ENCODE results near the gene TPSG1. TPM values are rescaled to one million over a fixed set of nuclear protein-coding genes. Genes with fewer than 3 reads are reported as not detected.

The TPSG1 gene
- total RNA-seq, 3 donors from 2014 or later (not counting 1 experiment from before 2014, with no cell fraction given), result 0.40 TPM; not detected in 2

DNA sequence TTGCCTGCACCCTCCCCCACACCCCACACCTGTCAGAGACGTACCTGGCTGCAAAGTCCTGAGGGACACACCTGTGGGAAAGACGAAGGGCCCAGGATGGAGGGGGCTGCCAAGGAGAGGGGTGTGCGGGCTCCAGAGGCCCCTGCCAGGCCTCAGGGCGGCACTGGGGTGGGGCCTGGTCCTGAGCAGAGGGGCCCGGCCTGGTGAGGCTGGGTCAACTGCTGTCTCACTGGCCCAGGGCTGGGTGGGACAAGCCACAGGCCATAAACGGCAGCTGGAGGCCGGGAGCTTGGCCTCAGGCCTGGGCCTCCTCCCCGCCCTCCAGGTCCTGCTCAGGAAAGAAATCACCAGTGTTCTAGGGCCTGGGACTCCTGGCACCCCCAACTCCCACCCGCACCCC is 510 bp downstream of the TPSG1 start:
- 78% methylated on average over 8 of the region's 9 CpGs for WGBS (ENCODE audit: insufficient coverage)
- no peaks in the 10 kb centered on the region for H3K36me3 ChIP-seq (ENCODE audit: control insufficient read depth, insufficient read depth, low read length)

DNA sequence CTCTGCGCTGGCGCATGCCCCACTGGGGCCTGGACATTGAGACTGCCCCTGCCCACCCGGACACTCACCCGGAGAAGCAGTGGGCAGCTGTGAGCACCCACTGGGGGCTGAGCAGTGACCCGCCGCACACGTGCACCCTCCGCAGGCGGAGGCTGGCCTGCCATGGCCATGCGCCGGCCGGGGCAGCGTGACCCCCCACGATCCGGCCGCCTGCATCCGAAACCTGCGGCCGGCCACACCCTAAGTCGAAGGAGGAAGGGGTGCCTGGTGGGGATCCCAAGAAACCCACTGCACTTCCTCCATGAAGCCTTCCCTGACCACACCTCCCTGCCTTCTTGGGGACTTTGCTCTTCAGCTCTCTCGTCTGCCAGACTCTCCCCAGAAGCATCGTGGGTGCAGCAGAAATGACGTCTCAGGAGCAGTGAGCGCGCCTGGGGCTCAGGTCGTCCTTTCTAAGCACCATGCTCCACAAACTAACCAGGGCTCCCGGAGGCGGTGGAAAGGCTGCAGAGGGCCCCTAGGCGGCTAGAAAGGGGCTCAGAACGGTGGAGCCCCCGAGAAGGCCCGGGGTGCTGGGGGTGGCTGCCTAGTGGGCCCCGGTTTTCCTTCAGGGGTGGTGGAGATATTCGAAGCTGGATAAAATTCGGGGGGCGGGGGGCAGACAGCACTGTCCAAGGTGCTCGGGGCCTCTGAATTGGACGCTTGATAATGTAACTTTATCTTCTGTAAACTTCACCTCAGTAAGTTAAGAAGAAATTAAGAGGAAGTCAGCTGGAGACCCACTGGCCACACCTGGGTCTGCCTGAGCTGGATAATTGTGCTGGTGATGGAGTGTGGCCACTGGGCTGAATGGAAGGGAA is 1.5 kb downstream of the TPSG1 start:
- Mint-ChIP-seq H3K4me3 (no peak overlapping the region), H3K4me1 (no peaks in the 10 kb centered on the region), H3K27me3 (ENCODE audit: low read depth in 2 of 2) (no peaks in the 10 kb centered on the region), H3K27ac (no peak overlapping the region), H3K9me3 (no peaks in the 10 kb centered on the region), H3K36me3 (no peaks in the 10 kb centered on the region)
- Histone ChIP-seq H3K27me3 (ENCODE audit: control insufficient read depth, insufficient read depth, low read length) (no peaks in the 10 kb centered on the region), H3K4me1 (ENCODE audit: control insufficient read depth, insufficient read depth, low read length) (peaks cover 3% of the 10 kb centered on the region), H3K4me3 (ENCODE audit: low read length) (no peak overlapping the region), H3K36me3 (ENCODE audit: control insufficient read depth, insufficient read depth, low read length) (no peaks in the 10 kb centered on the region), H3K27ac (ENCODE audit: low read length) (no peak overlapping the region), H3K9me3 (ENCODE audit: control insufficient read depth, insufficient read depth, low read length) (no peaks in the 10 kb centered on the region)
- TF ChIP-seq, protein P1, sequence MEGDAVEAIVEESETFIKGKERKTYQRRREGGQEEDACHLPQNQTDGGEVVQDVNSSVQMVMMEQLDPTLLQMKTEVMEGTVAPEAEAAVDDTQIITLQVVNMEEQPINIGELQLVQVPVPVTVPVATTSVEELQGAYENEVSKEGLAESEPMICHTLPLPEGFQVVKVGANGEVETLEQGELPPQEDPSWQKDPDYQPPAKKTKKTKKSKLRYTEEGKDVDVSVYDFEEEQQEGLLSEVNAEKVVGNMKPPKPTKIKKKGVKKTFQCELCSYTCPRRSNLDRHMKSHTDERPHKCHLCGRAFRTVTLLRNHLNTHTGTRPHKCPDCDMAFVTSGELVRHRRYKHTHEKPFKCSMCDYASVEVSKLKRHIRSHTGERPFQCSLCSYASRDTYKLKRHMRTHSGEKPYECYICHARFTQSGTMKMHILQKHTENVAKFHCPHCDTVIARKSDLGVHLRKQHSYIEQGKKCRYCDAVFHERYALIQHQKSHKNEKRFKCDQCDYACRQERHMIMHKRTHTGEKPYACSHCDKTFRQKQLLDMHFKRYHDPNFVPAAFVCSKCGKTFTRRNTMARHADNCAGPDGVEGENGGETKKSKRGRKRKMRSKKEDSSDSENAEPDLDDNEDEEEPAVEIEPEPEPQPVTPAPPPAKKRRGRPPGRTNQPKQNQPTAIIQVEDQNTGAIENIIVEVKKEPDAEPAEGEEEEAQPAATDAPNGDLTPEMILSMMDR (IDR thresholded peaks at IDR 0.05), result no peak
- ATAC-seq, result no peak
- no peak for DNase-seq
- intact Hi-C loops (cut with micrococcal nuclease), result no loop called here
- WGBS (ENCODE audit: insufficient coverage), result 88% methylated on average over 38 of the region's 38 CpGs

More for the DNA sequence above, 510 bp downstream of the TPSG1 start:
- Mint-ChIP-seq H3K9me3 (no peaks in the 10 kb centered on the region), H3K27ac (no peak overlapping the region), H3K36me3 (no peaks in the 10 kb centered on the region), H3K4me3 (no peak overlapping the region), H3K4me1 (no peaks in the 10 kb centered on the region), H3K27me3 (ENCODE audit: low read depth in 2 of 2) (no peaks in the 10 kb centered on the region)
- no peak overlapping the region for H3K4me3 ChIP-seq (ENCODE audit: low read length)
- DNase-seq, result no peak
- no peak for ATAC-seq
- intact Hi-C loops (cut with micrococcal nuclease), result no loop called here
- TF ChIP-seq, protein P1 (IDR thresholded peaks at IDR 0.05), result no peak
- no peak overlapping the region for H3K27ac ChIP-seq (ENCODE audit: low read length)
- H3K4me1 ChIP-seq (ENCODE audit: control insufficient read depth, insufficient read depth, low read length), result peaks cover 3% of the 10 kb centered on the region
- H3K9me3 ChIP-seq (ENCODE audit: control insufficient read depth, insufficient read depth, low read length), result no peaks in the 10 kb centered on the region
- H3K27me3 ChIP-seq (ENCODE audit: control insufficient read depth, insufficient read depth, low read length), result no peaks in the 10 kb centered on the region

DNA sequence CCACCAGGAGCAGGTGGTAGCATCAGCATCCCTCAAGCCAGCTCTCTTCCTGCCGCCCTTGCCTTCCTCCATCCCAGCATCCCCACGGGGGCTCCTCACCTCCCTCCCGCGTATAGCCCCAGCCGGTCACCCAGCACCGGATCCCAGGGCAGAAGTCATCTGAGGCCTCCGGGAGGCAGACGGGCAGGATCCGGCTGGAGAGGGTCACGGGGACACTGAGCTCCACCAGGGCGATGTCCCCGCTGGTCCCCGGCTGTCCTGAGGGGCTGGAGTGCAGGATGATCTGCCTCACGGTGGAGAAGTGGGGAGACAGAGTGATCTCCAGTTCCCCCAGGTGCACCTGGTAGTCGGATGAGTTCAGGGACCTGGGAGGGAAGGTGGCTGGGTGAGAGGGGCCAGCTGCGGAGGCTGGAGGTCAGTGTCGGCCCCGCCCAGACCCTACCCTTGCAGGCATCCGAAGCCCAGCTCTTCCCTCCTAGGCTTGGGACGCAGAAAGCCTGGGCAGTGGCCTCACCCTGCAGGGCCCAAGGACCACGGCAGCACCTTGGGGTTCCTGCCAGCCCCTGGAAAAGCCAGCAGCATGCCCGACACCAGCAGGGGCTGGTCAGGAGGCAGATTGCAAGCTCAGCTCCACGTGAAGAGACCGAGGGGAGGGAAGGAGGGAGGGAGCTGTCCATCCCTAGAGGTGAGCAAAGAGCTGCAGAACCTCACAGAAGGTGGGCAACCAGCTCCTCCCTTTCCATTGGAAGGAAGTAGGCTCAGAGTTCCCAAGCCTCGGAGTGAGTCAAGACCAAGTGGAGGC is 2.3 kb downstream of the TPSG1 start:
- no peak for ATAC-seq
- TF ChIP-seq, protein P1 (IDR thresholded peaks at IDR 0.05), result no peak
- WGBS (ENCODE audit: insufficient coverage), result 75% methylated on average over 25 of the region's 25 CpGs
- no peak overlapping the region for H3K4me3 ChIP-seq (ENCODE audit: low read length)
- H3K27me3 ChIP-seq (ENCODE audit: control insufficient read depth, insufficient read depth, low read length), result no peaks in the 10 kb centered on the region
- no peak overlapping the region for H3K27ac ChIP-seq (ENCODE audit: low read length)
- Mint-ChIP-seq H3K27me3 (ENCODE audit: low read depth in 2 of 2) (no peaks in the 10 kb centered on the region), H3K27ac (no peak overlapping the region), H3K36me3 (no peaks in the 10 kb centered on the region), H3K4me1 (no peaks in the 10 kb centered on the region), H3K4me3 (no peak overlapping the region), H3K9me3 (no peaks in the 10 kb centered on the region)
- no peak for DNase-seq
- peaks cover 3% of the 10 kb centered on the region for H3K4me1 ChIP-seq (ENCODE audit: control insufficient read depth, insufficient read depth, low read length)
- H3K9me3 ChIP-seq (ENCODE audit: control insufficient read depth, insufficient read depth, low read length), result no peaks in the 10 kb centered on the region
- intact Hi-C loops (cut with micrococcal nuclease), result no loop called here
- H3K36me3 ChIP-seq (ENCODE audit: control insufficient read depth, insufficient read depth, low read length), result no peaks in the 10 kb centered on the region

Measured in natural killer cell (primary cell).